ENCODE results near the gene CNFN.

The CNFN gene

DNA sequence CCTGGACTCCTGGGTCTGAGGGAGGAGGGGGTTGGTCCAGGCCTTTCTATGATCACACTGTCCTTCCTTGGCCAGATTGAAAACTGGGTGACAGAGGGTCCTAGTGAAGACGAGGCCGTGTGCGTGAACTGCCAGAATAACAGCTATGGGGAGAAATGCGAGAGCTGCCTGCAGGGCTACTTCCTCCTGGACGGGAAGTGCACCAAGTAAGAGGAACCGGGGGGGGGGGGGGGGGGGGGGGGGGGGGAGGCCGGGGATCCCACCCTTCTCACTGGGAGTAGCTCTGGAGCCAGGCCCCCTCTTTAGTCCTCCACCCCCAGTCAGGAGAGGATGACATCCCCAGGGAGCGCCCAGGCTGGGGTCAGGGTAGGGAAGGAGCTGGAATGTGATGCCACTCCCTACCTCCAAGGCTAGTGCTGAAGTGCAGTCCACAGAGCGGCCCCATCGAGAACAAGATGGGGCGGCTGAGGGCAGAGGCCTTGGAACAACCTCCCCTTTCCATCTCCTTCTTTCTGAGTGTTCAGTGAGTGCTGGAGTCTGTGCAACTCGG, 19.4 kb downstream of the CNFN start:
- no peak for DNase-seq

DNA sequence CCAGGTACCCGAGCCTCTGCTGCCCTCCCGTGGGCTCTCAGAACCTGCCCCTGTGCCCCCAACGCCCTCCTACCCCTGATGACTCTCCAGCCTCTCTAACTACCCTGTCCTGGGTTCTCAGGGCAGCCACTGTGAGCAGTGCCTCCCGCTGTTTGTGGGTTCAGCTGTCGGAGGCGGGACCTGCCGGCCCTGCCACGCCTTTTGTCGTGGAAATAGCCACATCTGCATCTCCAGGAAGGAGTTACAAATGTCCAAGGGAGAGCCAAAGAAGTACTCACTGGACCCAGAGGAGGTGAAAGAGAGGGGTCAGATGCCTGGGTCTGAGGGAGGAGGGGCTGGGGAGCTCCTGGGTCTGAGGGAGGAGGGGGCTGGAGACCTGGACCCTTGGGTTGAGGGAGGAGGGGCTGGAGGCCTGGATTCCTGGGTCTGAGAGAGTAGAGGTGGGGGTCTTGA, 20.0 kb downstream of the CNFN start:
- no peak for DNase-seq

DNA sequence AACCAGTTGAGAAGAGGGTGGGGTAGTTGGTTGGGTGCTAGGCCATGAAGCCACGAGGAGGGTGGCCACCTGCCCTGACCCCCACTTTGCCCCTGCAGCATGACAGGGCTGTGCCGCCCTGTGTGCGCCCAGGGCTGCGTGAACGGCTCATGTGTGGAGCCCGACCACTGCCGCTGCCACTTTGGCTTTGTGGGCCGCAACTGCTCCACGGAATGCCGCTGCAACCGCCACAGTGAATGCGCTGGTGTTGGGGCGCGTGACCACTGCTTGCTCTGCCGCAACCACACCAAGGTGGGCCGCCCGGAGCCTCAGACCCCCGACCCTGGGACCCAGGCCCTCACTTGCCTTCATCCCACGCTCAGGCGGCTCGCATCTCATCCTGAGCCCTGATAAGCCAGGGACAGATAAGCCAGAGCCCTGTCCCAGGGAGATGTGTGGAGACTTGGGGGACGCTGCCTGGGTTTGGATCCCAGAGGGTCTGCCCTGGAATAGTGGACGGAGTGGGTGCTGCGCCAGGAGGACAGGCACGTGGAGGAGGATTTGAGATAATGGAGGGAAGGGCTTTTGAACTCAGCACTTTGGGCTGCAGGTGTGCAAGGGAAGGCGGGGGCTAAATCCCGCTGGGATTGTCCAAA, 20.5 kb downstream of the CNFN start:
- no peak for DNase-seq

DNA sequence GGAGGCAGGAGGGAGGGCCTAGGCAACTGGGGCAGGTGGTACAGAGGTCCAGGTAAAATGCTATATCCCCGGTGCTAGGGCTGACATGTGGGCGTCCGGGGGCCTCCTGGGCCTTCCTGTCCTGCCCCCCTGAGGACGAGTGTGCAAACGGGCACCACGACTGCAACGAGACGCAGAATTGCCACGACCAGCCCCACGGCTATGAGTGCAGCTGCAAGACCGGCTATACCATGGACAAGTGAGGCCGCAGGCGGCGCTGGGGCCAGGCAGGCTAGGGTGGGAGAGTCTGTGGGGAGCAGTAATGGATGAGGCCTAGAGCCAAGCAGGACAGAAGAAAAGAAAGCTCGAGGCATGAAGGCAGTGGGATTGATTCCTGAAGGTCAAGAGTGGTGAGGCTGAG, 21.3 kb downstream of the CNFN start:
- DNase-seq, result no peak

DNA sequence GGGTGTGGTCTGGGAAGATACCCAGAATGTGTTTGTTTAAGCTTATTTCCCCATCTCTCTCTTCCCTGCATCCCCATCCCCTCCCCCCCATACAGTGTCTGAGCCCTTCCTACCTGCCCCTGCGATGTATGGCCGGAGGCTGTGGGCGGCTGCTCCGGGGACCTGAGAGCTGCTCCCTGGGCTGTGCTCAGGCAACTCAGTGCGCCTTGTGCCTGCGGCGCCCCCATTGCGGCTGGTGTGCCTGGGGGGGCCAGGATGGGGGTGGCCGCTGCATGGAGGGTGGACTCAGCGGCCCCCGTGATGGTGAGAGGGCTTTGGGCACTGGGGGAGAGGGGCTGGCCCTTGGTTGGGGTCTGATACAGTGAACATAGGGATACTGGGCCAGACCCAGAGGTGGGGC, 21.7 kb downstream of the CNFN start:
- DNase-seq, result no peak

DNA sequence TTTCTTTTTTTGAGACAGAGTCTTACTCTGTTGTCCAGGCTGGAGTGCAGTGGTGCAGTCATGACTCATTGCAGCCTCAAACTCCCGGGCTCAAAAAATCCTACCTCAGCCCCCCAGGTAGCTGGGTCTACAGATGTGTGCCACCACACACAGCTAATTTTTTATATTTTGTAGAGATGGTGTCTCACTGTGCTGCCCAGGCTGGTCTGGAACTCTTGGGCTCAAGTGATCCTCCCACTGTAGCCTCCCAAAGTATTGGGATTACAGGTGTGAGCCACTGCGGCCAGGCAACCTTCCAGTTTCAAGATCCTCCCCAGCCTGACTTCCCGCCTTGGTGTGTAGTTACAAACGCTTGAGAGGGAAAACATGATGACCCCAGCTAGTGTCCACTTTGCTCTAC, 22.2 kb downstream of the CNFN start:
- no peak for DNase-seq

DNA sequence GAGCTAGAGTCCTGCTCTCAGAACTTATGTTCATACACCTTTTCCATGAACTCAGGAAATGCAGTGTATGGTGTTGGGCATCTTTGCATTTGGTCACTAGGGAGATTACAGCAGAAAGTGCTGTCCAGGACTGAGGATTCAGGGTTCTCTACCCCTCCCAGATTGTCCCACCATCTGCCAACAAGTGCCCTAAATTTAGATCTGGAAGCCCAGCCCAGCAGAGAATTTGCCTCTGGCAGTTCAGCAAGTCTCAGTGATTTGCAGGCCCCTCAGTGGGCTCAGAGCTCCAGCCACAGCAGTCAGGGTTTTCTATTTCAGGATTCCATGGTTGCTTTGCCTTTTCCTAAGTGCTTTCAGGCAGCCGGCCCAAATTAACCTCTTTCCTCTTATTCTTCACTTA, 23.4 kb downstream of the CNFN start:
- DNase-seq, result no peak

- no peak for DNase-seq
Observed at GRCh38 chr19:42363614-42364346, 26.3 kb downstream of the CNFN start.

DNA sequence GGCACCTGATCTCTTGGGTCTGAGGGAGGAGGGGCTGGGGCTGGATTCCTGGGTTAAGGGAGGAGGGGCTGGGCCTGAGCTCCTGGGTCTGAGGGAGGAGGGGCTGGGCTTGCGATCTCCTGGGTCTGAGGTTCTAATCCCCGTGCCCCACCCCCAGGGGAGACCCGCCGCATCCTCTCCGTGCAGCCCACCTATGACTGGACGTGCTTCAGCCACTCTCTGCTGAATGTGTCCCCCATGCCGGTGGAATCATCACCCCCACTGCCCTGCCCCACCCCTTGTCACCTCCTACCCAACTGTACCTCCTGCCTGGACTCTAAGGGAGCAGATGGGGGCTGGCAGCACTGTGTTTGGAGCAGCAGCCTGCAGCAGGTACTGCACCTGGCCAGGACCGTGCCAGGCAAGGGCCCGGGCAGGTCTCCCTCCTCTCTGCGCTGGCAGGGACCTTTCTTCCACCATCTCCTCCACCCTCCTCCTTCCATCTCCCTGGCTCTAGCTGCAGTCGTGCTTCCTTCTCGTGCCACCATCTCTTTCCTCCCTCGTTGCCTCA, 27.1 kb downstream of the CNFN start:
- no peak for DNase-seq

DNA sequence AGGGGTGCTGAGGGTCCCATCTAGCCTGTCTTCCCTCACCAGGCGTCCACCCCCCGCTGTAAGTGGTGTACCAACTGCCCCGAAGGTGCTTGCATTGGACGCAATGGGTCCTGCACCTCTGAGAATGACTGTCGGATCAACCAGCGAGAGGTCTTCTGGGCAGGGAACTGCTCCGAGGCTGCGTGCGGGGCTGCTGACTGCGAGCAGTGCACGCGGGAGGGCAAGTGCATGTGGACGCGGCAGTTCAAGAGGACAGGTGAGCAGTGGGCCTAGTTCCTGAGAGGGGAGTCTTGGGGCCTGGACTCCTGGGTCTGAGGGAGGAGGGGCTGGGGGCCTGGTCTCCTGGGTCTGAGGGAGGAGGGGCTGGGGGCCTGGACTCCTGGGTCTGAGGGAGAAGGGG, 27.8 kb downstream of the CNFN start:
- DNase-seq, result no peak

- no peak for DNase-seq
Observed at GRCh38 chr19:42361545-42361910, 28.6 kb downstream of the CNFN start.

GRCh38 chr19:42360787-42361544, 29.1 kb downstream of the CNFN start:
- no peak for DNase-seq

DNA sequence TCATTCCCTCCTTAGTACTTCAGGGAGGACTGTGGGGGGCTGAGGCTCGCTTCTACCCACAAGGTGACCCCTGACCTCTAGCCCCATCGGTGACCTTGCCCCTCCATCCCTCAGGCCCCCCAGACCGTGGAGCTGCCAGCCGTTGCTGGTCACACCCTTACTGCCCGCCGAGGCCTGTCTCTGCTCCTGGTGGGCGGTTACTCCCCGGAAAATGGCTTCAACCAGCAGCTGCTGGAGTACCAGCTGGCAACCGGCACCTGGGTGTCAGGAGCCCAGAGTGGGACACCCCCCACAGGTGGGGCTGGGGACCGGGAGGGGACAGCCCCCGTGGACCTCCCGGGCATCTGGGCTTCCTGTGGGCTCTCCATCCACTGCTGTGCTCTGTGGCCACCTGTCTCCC, 32.8 kb downstream of the CNFN start:
- DNase-seq, result no peak

- DNase-seq, result no peak
Observed at GRCh38 chr19:42356686-42357085, 33.4 kb downstream of the CNFN start.

DNA sequence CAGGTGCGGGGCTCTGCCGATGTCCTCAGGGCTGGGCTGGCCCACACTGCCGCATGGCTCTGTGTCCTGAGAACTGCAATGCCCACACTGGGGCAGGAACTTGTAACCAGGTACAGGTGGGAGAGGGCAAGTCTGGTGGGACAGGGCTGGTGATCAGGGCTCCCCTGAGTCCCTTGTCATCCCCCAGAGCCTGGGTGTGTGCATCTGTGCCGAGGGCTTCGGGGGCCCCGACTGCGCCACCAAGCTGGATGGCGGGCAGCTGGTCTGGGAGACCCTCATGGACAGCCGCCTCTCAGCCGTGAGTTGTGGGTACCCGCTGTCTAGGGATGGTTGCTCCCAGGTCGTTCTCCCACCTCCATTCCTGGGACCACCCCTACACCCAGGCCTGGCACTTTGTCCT, 34.2 kb downstream of the CNFN start:
- DNase-seq, result no peak

GRCh38 chr19:42353341-42354015, 36.6 kb downstream of the CNFN start:
- DNase-seq, result no peak

- DNase-seq, result no peak
Observed at GRCh38 chr19:42352301-42353259, 37.5 kb downstream of the CNFN start.

GRCh38 chr19:42351079-42351735, 38.9 kb downstream of the CNFN start:
- DNase-seq, result no peak

DNA sequence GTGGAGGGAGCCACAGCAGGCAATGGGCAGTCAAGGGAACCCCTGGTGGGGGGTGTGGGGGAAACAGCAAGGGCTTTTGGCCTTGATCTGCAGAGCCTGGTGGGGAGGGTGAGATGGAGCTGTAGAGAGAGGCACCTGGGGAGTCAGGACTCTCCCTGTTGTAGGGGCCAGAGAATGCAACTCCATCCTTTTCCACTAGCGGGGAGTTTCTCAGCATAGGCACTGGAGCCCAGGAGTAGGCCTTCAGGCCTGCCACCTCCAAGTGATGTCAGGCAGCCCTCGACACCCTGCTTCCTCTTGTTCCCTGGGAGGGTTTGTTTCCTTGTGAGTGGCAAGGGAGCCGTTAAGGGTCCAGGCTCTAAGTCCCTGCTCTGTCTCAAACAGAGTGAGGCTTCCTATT, 39.7 kb downstream of the CNFN start:
- no peak for DNase-seq

- no peak for DNase-seq
Observed at GRCh38 chr19:42349378-42350107, 40.6 kb downstream of the CNFN start.
